Loucy (cell line): ENCODE measurements around the gene QSER1.

ENCODE experiments used
- H2AFZ ChIP-seq: fragments of 200-600 bp; sonication (generic); 2 replicates; pipeline ENCODE4 v1.6.0; 2016; ENCODE audit warnings: antibody characterized with exemption, mild to moderate bottlenecking, low read length, moderate library complexity
- H3F3A ChIP-seq: fragments of 200-600 bp; 2 replicates; pipeline ENCODE4 v1.6.0; 2016; ENCODE audit warnings: antibody characterized with exemption, low read depth, mild to moderate bottlenecking
- H3K27me3 ChIP-seq: fragments of 200-600 bp; sonication (generic); 2 replicates; pipeline ENCODE4 v1.6.1; 2014; ENCODE audit warnings: low read length, mild to moderate bottlenecking; ENCODE audit not compliant: insufficient read depth, poor library complexity, severe bottlenecking
- H3K36me3 ChIP-seq: fragments of 200-600 bp; sonication (generic); 2 replicates; pipeline ENCODE4 v1.6.1; 2016; ENCODE audit warnings: low read length; ENCODE audit not compliant: insufficient read depth
- H3K4me1 ChIP-seq: fragments of 200-600 bp; sonication (generic); 2 replicates; pipeline ENCODE4 v1.5.1; 2014; ENCODE audit warnings: low read length, mild to moderate bottlenecking; ENCODE audit not compliant: insufficient read depth, poor library complexity, severe bottlenecking
- H3K4me2 ChIP-seq: fragments of 200-600 bp; sonication (generic); 2 replicates; pipeline ENCODE4 v1.6.0; 2014; ENCODE audit warnings: antibody characterized with exemption, low read length, low read depth, mild to moderate bottlenecking; ENCODE audit not compliant: poor library complexity, severe bottlenecking
- H3K4me3 ChIP-seq: fragments of 200-600 bp; sonication (generic); 2 replicates; pipeline ENCODE4 v1.5.1; 2014; ENCODE audit warnings: low read length, mild to moderate bottlenecking, mixed read lengths; ENCODE audit not compliant: poor library complexity, severe bottlenecking
- H3K79me2 ChIP-seq: fragments of 200-600 bp; sonication (generic); 2 replicates; pipeline ENCODE4 v1.6.1; 2014; ENCODE audit warnings: low read length; ENCODE audit not compliant: insufficient read depth
- H3K9ac ChIP-seq: fragments of 200-600 bp; sonication (generic); 2 replicates; pipeline ENCODE4 v1.6.0; 2014; ENCODE audit warnings: mild to moderate bottlenecking, low read depth, low read length, moderate library complexity; ENCODE audit not compliant: poor library complexity, severe bottlenecking
- H3K9me2 ChIP-seq: fragments of 200-600 bp; sonication (generic); replicated peaks from 2 replicates; pipeline ENCODE4 v1.6.1; 2016; ENCODE audit warnings: low read depth, low read length, mixed read lengths
- H3K9me3 ChIP-seq: fragments of 200-600 bp; sonication (generic); 2 replicates; pipeline ENCODE4 v1.6.1; 2014; ENCODE audit warnings: mild to moderate bottlenecking, antibody characterized with exemption, low read length, low read depth; ENCODE audit not compliant: insufficient read depth
- H4K20me1 ChIP-seq: fragments of 200-600 bp; sonication (generic); 2 replicates; pipeline ENCODE4 v1.6.0; 2014; ENCODE audit warnings: antibody characterized with exemption, low read length, mild to moderate bottlenecking; ENCODE audit not compliant: insufficient read depth, poor library complexity, severe bottlenecking
- EZH2phosphoT487 ChIP-seq: fragments of 200-600 bp; IDR thresholded peaks from 2 replicates; pipeline ENCODE4 v1.6.1; 2018; ENCODE audit warnings: antibody characterized with exemption, mild to moderate bottlenecking, moderate library complexity, borderline replicate concordance
- TF ChIP-seq, protein P1 (sequence below): fragments of 200-600 bp; sonication (generic); conservative IDR thresholded peaks from 2 replicates; pipeline ENCODE4 v1.5.1; 2014; ENCODE audit warnings: mild to moderate bottlenecking, antibody characterized with exemption, low read length

The QSER1 gene

DNA sequence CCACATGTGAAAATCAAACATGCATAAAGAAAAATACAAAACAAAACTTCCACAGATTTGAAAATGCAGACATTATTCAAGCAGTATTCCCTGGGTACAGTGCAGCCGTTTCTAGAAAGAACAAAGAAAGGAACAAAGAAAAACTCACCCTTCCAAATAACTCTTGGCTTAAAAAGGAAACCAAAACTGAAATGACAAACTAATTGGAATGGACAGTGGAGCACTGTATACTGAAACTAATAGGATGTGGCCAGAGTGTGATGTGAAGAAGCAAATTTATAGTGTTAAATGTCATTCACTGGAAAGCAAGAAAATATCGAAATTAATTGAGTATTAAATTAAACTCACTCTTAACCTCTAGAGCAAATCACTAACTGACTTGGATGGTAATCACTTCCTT is 55.4 kb downstream of the QSER1 start:
- TF ChIP-seq, protein P1, sequence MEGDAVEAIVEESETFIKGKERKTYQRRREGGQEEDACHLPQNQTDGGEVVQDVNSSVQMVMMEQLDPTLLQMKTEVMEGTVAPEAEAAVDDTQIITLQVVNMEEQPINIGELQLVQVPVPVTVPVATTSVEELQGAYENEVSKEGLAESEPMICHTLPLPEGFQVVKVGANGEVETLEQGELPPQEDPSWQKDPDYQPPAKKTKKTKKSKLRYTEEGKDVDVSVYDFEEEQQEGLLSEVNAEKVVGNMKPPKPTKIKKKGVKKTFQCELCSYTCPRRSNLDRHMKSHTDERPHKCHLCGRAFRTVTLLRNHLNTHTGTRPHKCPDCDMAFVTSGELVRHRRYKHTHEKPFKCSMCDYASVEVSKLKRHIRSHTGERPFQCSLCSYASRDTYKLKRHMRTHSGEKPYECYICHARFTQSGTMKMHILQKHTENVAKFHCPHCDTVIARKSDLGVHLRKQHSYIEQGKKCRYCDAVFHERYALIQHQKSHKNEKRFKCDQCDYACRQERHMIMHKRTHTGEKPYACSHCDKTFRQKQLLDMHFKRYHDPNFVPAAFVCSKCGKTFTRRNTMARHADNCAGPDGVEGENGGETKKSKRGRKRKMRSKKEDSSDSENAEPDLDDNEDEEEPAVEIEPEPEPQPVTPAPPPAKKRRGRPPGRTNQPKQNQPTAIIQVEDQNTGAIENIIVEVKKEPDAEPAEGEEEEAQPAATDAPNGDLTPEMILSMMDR: no peak
- no peak for TF ChIP-seq EZH2phosphoT487
- Histone ChIP-seq H3K27me3 (no peaks in the 10 kb centered on the region), H3K9ac (no peak overlapping the region), H3F3A (no peaks in the 10 kb centered on the region), H3K9me2 (no peaks in the 10 kb centered on the region), H3K4me2 (no peak overlapping the region), H3K36me3 (peaks cover 14% of the 10 kb centered on the region; the same call in 1 of the 2 replicates), H3K4me3 (no peak overlapping the region), H2AFZ (no peak overlapping the region), H3K9me3 (peaks cover 5% of the 10 kb centered on the region; the same call in 1 of the 2 replicates), H4K20me1 (no peaks in the 10 kb centered on the region), H3K4me1 (no peaks in the 10 kb centered on the region), H3K79me2 (peaks cover 19% of the 10 kb centered on the region; the same call in 1 of the 2 replicates)

DNA sequence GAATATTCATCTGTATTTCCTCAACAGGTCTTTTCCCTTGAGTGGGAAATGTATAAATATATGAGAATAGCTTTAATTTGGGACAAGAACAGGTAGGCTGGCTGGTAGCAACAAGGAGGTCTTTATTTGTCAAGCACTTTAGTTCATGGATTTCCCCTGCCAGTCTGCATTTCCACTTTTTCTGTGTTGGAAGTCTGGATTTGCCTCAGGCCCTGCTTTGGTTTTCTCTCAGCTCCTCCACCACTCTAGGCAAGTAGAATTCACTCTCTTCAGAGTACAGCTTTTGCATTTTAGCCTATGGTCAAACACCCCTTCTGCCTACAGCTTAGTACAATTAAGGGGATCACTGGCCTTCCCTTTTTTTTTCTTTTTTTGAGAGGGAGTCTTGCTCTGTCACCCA is 57.1 kb downstream of the QSER1 start:
- no peaks in the 10 kb centered on the region for H3K27me3 ChIP-seq
- H4K20me1 ChIP-seq: no peaks in the 10 kb centered on the region
- no peak overlapping the region for H2AFZ ChIP-seq
- H3F3A ChIP-seq: no peaks in the 10 kb centered on the region
- no peak overlapping the region for H3K9ac ChIP-seq
- TF ChIP-seq, protein P1: no peak
- TF ChIP-seq EZH2phosphoT487: no peak
- H3K79me2 ChIP-seq: peaks cover 19% of the 10 kb centered on the region; the same call in 1 of the 2 replicates
- H3K9me2 ChIP-seq: no peaks in the 10 kb centered on the region
- no peaks in the 10 kb centered on the region for H3K4me1 ChIP-seq
- H3K4me3 ChIP-seq: no peak overlapping the region
- H3K4me2 ChIP-seq: no peak overlapping the region
- H3K9me3 ChIP-seq: peaks cover 5% of the 10 kb centered on the region; the same call in 1 of the 2 replicates
- H3K36me3 ChIP-seq: peaks cover 25% of the 10 kb centered on the region; the same call in 1 of the 2 replicates

DNA sequence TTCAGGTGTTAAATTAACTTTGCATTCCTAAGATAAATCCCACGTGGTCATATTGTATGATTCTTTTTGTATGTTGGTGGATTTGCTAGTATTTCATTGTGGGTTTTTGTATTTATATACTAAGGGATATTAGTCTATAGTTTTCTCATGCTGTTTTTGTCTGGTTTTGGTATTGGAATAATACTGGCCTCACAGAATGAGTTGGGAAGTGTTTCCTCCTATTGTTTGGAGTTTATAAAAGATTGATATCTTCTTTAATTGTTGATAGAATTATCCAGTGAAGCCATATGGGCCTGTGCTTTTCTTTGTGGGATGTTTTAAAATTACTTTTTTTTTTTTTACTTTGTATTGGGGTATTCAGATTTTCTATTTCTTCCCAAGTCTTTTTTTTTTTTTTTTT is 59.8 kb downstream of the QSER1 start:
- H3K27me3 ChIP-seq: no peaks in the 10 kb centered on the region
- H3K4me1 ChIP-seq: no peaks in the 10 kb centered on the region
- H3F3A ChIP-seq: no peaks in the 10 kb centered on the region
- TF ChIP-seq, protein P1: no peak
- TF ChIP-seq EZH2phosphoT487: no peak
- peaks cover 19% of the 10 kb centered on the region; the same call in 1 of the 2 replicates for H3K79me2 ChIP-seq
- H3K36me3 ChIP-seq: peaks cover 46% of the 10 kb centered on the region; the same call in 1 of the 2 replicates
- H3K9ac ChIP-seq: no peak overlapping the region
- no peak overlapping the region for H3K4me3 ChIP-seq
- no peak overlapping the region for H3K4me2 ChIP-seq
- H3K9me3 ChIP-seq: peaks cover 5% of the 10 kb centered on the region; the same call in 1 of the 2 replicates
- H2AFZ ChIP-seq: no peak overlapping the region
- H3K9me2 ChIP-seq: no peaks in the 10 kb centered on the region
- no peaks in the 10 kb centered on the region for H4K20me1 ChIP-seq
